MCF 10A (cell line): ENCODE results near the gene VSTM4. TPM values are rescaled to one million over a fixed set of nuclear protein-coding genes. Genes with fewer than 3 reads are reported as not detected.

Experiments
- Bru-seq: library from RNA; stranded (reverse); fragments of 400-500 nt; gene quantifications from one replicate; lab custom pipeline; 2021; lab: Mats Ljungman, UMichigan
- BruChase-seq, 2 experiments: library from RNA; stranded (reverse); fragments of 400-500 nt; gene quantifications; one replicate each; lab custom pipeline; 2021; lab: Mats Ljungman, UMichigan
- BruUV-seq: library from RNA; stranded (reverse); fragments of 400-500 nt; replicated peaks from 2 replicates; lab custom pipeline; 2021; lab: Mats Ljungman, UMichigan
- CTCF ChIA-PET: fragments of 300-600 bp; sonication (Branson Sonifier 250); formaldehyde crosslinking; extraction: SDS; loops from one replicate; lab custom pipeline; 2021; ENCODE audit warnings: antibody characterized with exemption, inconsistent platforms; lab: Yijun Ruan, JAX
- POLR2A ChIA-PET: fragments of 300-600, 350-650 bp; sonication (Branson Sonifier 250); formaldehyde crosslinking; extraction: SDS; loops from one replicate; lab custom pipeline; 2020; ENCODE audit warnings: antibody characterized with exemption, inconsistent platforms; lab: Yijun Ruan, JAX
- DNase-seq: peaks from one replicate; pipeline ENCODE4 v3.0.0-alpha.2; 2018; ENCODE audit not compliant: unreplicated experiment
- H3K27ac Mint-ChIP-seq: one replicate; pipeline ENCODE4 v1.8.0; 2022; ENCODE audit warnings: mild to moderate bottlenecking, low read depth, mixed read lengths; ENCODE audit not compliant: unreplicated experiment
- H3K27me3 Mint-ChIP-seq: one replicate; pipeline ENCODE4 v1.8.0; 2022; ENCODE audit warnings: mixed read lengths; ENCODE audit not compliant: insufficient read depth, unreplicated experiment
- H3K36me3 Mint-ChIP-seq: one replicate; pipeline ENCODE4 v1.8.0; 2022; ENCODE audit warnings: mild to moderate bottlenecking, moderate library complexity, mixed read lengths; ENCODE audit not compliant: insufficient read depth, unreplicated experiment
- H3K4me1 Mint-ChIP-seq: one replicate; pipeline ENCODE4 v1.8.0; 2022; ENCODE audit warnings: mixed read lengths; ENCODE audit not compliant: insufficient read depth, unreplicated experiment
- H3K4me3 Mint-ChIP-seq: one replicate; pipeline ENCODE4 v1.8.0; 2022; ENCODE audit warnings: mild to moderate bottlenecking, moderate library complexity, mixed read lengths; ENCODE audit not compliant: unreplicated experiment
- H3K9me3 Mint-ChIP-seq: one replicate; pipeline ENCODE4 v1.8.0; 2022; ENCODE audit warnings: mixed read lengths; ENCODE audit not compliant: unreplicated experiment
- intact Hi-C: fragments of 100-400 bp; cut with micrococcal nuclease; formaldehyde crosslinking; loops from 2 replicates; pipeline ENCODE4 v1.14.1; 2022
- long read RNA-seq: library from polyadenylated mRNA; stranded (forward); transcript quantifications from one replicate; pipeline ENCODE4 v2.0.0, GENCODE V29; 2022
- total RNA-seq: library from RNA; stranded (reverse); gene quantifications from 2 replicates; pipeline ENCODE4 v1.2.3, GENCODE V29; 2022
- TF ChIP-seq, protein P1 (sequence below): fragments of 200-600 bp; IDR thresholded peaks from one replicate; pipeline ENCODE4 v1.8.0; 2022; ENCODE audit warnings: antibody characterized with exemption, mild to moderate bottlenecking; ENCODE audit not compliant: unreplicated experiment

VSTM4 gene, protein sequence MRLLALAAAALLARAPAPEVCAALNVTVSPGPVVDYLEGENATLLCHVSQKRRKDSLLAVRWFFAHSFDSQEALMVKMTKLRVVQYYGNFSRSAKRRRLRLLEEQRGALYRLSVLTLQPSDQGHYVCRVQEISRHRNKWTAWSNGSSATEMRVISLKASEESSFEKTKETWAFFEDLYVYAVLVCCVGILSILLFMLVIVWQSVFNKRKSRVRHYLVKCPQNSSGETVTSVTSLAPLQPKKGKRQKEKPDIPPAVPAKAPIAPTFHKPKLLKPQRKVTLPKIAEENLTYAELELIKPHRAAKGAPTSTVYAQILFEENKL
- total RNA-seq (not detected in 2 replicates), Bru-seq, nascent RNA (not detected), BruChase-seq, experiment 1, labeled RNA remaining after a 6-hour chase (not detected), BruChase-seq, experiment 2, labeled RNA remaining after a 2-hour chase (percentile 0 among the genes with signal in this experiment)
- long read RNA-seq, result 0 reads

DNA sequence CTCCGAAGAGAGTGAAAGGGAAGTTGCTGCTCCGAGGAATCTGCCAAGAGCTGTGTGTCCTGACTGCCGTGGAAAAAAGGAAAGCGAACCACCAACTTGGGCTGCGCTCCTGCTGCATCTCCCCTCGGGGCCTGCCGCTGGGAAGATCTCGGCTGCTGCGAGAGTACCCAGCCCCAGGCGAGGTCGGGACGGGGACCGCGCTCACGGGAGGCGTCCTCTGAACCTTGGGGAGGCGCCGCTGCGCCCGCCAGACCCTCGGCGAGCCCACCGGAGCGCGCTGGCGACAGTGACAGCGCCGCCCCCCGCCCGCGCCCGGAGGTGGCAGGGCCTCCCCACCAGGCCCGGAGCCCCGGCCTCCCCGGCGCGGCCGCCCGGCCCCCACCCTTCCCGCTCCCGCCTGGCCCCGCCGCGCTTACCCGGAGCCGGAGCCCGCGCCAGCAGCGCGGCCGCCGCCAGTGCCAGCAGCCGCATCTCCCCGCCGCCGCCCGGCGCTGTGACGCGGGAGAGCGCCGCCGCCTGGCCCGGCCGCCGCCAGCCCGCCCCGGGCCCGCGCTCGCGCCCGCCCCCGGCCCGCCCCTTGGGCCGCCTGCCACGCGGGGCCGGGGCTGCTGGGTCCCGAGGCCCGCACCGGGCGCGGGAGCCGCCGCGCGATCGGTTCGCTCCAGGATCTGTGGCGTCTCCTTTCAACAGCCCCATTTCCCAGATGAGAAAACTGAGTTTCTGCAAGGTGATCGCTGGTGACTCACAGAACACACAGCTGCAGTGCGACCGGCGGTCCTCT lies at the start of gene VSTM4:
VSTM4 (minus strand) TSS at position 508 of the 781 bp plus-strand sequence; CDS start at position 471, 37 bp downstream.
- Mint-ChIP-seq H3K4me1 (no peaks in the 10 kb centered on the region), H3K36me3 (no peaks in the 10 kb centered on the region), H3K27me3 (no peaks in the 10 kb centered on the region), H3K27ac (no peak within 1 kb of the TSS), H3K4me3 (no peak within 1 kb of the TSS), H3K9me3 (no peaks in the 10 kb centered on the region)
- TF ChIP-seq, protein P1, sequence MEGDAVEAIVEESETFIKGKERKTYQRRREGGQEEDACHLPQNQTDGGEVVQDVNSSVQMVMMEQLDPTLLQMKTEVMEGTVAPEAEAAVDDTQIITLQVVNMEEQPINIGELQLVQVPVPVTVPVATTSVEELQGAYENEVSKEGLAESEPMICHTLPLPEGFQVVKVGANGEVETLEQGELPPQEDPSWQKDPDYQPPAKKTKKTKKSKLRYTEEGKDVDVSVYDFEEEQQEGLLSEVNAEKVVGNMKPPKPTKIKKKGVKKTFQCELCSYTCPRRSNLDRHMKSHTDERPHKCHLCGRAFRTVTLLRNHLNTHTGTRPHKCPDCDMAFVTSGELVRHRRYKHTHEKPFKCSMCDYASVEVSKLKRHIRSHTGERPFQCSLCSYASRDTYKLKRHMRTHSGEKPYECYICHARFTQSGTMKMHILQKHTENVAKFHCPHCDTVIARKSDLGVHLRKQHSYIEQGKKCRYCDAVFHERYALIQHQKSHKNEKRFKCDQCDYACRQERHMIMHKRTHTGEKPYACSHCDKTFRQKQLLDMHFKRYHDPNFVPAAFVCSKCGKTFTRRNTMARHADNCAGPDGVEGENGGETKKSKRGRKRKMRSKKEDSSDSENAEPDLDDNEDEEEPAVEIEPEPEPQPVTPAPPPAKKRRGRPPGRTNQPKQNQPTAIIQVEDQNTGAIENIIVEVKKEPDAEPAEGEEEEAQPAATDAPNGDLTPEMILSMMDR, result no peak
- BruUV-seq, result no TSS peak
- ChIA-PET POLR2A (no interaction called here), CTCF (interaction anchor here (0.7 kb wide), 1 partner anchor 21 kb away, joined by 3 read pairs; no protein-coding TSS in a partner anchor)
- no peak for DNase-seq
- intact Hi-C loops, result no loop called here

DNA sequence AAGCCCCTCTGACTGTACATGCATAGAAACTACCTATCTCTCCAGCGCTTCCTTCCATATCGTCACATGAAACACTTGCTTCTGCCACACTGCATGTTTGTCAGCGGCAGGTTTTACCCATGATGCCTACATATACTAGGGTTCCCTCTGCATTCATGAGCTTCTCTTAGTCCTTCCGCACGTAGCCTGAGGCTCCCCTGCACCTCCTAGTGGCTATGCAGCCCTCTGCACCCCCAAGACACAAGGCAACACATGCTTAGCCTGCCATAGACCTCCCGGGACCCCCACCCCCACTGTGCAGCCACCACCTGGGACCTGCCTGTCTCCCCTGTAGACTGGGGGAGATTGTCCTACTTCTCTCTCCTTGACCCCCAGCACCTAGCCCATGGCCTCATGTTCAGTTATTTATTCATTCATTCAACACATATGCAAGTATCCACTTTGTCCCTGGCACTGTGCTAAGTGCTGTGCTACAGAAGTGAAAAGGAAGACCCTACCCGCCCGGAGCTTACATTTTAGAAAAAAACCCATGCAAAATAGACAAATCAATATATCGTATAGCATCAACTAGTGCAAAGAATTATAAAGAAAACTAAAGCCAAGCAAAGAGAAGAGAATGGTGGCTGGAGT lies 49.4 kb upstream of the VSTM4 start:
- BruUV-seq, result no TSS peak
- TF ChIP-seq, protein P1, result peak; percentile 30
- Mint-ChIP-seq H3K4me3 (no peak overlapping the region), H3K4me1 (peaks cover 6% of the 10 kb centered on the region), H3K27me3 (peaks cover 23% of the 10 kb centered on the region), H3K36me3 (no peaks in the 10 kb centered on the region), H3K27ac (no peak overlapping the region), H3K9me3 (no peaks in the 10 kb centered on the region)
- POLR2A ChIA-PET, result no interaction called here
- CTCF ChIA-PET, result interaction anchor here (0.6 to 4.4 kb wide), 18 partner anchors 14 to 508 kb away, joined by 3 to 44 read pairs (median 4); no protein-coding TSS in a partner anchor
- peak; percentile 47 for DNase-seq
- intact Hi-C loops, result no loop called here

DNA sequence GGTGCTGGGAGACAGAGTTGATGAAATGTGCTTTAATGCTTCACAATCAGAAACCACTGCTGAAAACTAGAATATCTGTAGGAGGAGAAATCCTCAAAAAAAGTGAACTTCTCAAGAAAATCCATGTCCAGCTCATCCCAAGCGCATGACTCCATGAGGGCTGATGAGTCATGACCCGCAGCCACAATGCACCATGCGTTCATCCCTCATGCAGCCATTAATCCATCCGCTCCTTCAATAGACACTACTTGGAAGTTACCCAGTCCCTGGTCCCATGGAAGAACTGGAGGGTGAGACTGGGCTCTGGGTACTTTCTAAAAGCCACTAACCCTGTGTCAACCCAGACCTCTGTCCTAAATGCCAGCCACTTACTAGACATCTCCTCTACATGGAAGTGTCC lies 48.4 kb upstream of the VSTM4 start:
- Mint-ChIP-seq H3K4me1 (peaks cover 6% of the 10 kb centered on the region), H3K4me3 (no peak overlapping the region), H3K27me3 (peaks cover 31% of the 10 kb centered on the region), H3K9me3 (no peaks in the 10 kb centered on the region), H3K27ac (no peak overlapping the region), H3K36me3 (no peaks in the 10 kb centered on the region)
- ChIA-PET CTCF (interaction anchor here (0.6 to 4.4 kb wide), 17 partner anchors 10 to 810 kb away, joined by 3 to 44 read pairs (median 3); no protein-coding TSS in a partner anchor), POLR2A (no interaction called here)
- no TSS peak for BruUV-seq
- TF ChIP-seq, protein P1, result no peak
- intact Hi-C loops, result no loop called here
- no peak for DNase-seq
